HG03196 (cell line): ENCODE data around the gene COL13A1.

ENCODE experiments used
- ATAC-seq: cut with Tn5 transposase; IDR thresholded peaks from one replicate; pipeline ENCODE4 v1.9.1; 2021; ENCODE audit not compliant: unreplicated experiment

COL13A1 gene

GRCh38 chr10:69791812-69792211 is 9.9 kb upstream of the COL13A1 start:
- ATAC-seq = no peak

DNA sequence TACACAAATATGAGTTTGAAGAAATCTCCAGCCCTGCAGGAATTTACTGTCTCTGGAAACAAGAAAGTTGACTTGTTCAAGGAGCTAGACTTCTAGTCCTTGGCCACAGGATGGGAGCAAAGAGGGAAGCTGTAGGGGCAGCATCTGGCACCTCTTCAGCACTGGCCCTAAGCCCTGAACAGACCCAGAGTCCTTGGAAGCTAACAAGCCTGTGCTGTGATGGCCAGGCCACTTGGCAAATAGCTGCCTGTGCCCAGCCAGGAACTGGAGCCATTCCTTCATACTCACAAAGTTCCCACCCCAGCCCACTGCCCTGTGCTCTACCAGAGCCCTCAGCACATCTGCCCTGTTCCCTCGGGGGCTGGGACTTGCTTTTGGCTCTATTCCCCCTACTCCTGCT is 9.4 kb upstream of the COL13A1 start:
- no peak for ATAC-seq

DNA sequence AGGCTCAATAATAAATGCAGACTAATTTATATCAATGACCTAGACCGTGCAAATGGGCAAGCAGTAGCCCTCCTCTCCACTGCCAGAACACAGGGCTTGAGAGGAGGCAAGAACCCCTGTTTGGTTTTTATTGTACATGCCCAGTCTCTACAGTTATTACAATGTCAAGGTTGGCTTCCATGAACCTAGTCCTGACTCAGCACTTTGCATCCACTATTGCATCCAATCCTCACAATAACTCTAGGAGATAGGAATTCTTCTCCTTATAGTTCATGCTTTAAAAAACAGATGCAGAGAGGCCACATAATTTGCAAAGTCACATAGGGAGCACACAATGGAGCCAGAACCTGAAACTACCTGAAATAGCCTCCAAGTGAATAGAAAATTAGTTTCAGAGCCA is 7.0 kb upstream of the COL13A1 start:
- ATAC-seq = no peak

DNA sequence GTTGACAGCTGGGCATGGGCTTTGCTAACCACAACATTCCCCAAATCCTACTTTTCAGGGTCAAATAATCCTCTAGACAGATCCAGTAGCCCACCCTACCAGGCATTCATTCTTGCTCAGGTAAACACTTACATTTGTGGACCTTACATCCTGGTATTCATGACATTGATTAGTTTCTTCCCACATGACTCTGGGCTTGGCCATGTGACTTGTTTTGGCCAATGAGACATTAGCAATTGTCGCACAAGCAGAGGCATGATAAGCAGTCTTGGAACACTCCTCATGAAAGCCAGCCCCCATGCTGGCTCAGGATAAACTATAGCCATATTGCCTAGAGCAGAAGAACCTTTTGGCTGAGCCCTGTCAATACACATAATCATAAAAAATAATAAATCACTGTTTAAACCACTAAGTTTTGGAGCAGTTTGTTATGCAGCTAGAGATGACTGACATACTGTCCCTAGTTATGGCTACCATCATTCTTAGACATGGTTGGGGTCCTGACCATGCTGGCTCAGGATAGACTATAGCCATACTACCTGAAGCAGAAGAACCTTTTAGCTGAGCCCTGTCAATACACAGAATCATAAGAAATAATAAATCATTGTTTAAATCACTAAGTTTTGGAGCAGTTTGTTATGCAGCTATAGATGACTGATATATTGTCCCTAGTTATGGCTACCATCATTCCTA is 6.3 kb upstream of the COL13A1 start:
- ATAC-seq = no peak

- ATAC-seq = no peak
Measured at GRCh38 chr10:69797959-69798358, 3.7 kb upstream of the COL13A1 start.

- ATAC-seq = no peak
Measured at GRCh38 chr10:69800109-69800508, 1.6 kb upstream of the COL13A1 start.

DNA sequence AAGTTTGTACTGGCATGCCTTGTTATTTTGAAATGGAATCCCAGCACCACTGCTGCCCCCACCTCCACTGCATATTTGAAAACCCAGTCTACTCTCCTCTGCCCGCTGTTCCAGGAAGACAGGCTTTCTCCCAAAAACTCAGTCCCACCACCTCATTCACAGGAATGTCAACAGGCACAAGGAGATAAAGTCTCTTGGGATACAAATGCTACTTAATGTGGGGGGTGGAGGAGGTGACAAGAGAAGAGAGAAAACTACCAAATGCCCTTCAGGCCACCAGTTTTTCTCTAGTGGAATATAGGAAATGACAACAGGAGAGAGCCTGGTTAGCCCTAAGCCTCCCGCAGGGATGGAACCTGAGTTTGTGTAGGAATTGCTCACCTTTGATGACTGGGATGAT is 1.0 kb upstream of the COL13A1 start:
- ATAC-seq = no peak

- no peak for ATAC-seq
Measured at GRCh38 chr10:69801094-69801433, 642 bp upstream of the COL13A1 start.

GRCh38 chr10:69802424-69803161 is 887 bp downstream of the COL13A1 start:
- no peak for ATAC-seq

DNA sequence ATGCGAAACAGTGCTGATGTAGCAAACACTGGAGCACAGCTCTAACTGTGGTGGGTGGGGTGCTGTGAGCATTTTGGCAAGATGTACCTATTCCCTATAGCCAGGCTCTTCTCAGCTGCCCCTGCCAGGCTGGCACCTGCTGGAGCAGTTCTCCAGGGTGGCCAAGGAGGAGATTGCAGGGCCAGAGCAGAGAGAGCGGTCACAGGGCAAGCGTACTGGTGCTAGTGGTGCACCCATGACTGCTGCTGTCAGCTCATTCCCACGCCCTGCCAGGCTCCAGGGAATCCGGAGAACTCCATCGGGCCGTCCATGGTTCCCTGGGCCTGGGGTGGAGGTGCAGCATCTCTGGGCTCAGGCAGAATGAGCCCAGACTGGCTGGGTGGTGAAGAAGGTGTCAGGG is 2.1 kb downstream of the COL13A1 start:
- no peak for ATAC-seq

DNA sequence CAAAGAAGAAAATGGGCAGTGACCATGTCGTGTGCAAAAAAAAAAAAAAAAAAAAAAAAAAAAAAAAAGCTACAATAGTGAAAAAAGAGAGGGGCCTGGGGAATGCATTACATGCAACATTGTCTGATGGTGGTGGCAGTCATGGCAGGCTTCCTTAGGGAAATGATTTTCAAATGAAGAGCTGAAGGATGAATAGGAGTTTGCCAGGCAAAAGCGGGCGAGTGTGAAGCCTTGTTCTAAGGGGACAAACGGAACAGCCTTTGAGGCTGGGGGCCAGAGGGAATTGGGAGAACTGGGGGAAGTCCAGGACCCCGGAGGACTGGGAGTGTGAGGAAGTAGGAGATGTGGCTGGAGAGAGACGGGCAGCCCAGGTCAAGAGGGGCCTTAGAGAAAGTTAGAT is 3.1 kb downstream of the COL13A1 start:
- ATAC-seq = no peak

GRCh38 chr10:69807122-69807521 is 5.4 kb downstream of the COL13A1 start:
- no peak for ATAC-seq

DNA sequence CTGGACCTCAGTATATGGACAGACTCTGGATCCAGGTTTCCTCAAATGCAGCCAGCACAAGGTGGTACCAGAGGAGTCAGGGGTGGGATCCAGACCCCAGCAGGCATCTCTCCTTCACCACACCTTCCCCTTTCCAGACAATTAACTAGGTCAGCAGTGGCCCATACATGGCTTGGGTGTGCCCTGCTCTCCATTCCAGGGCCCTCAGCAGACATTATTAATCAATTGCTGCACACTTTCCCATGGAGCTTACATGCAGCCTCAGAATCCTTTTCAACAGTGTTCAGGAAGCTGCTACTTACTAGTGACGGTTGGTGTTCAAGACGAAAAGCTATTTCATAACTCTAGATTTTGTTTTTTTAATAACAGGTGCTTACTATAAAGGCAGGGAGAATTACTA is 6.0 kb downstream of the COL13A1 start:
- no peak for ATAC-seq

- no peak for ATAC-seq
Measured at GRCh38 chr10:69809318-69809717, 7.6 kb downstream of the COL13A1 start.

- ATAC-seq = no peak
Measured at GRCh38 chr10:69810097-69810496, 8.4 kb downstream of the COL13A1 start.

DNA sequence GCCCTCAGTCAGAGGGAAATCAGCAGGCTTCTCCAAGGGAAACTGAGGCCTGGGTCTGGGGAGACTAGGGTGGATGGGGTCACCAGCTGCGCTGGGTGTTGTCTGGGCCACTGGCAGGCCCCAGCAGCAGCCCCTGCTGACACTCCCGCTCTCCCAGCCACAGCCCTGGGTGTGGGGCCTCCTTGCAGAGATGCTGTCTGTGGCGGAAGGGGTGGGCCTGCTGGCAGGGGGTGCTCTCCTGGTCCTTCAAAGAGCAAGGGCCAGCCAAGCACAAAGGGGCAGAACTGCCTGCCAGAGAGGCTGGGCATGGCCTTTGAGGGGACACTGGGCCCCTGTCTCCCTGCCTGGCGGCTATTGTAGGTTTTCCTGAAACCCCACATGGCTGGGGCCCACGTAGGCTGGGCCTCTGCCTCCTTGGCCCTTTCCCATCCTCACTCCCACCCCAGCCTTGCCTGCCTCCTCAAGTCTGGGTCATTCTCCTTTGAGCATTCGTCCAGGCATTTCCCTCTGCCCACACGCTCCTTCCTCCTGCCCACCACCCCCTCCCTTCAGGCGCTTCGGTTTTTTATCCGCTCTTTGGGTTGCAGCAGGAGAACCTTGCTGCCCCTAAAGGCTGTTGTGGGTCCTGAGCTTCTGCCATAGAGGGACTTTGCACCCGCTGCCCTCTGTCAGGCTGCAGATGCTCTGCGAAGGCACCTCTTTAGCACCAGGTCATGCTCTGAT is 9.1 kb downstream of the COL13A1 start:
- ATAC-seq = no peak

DNA sequence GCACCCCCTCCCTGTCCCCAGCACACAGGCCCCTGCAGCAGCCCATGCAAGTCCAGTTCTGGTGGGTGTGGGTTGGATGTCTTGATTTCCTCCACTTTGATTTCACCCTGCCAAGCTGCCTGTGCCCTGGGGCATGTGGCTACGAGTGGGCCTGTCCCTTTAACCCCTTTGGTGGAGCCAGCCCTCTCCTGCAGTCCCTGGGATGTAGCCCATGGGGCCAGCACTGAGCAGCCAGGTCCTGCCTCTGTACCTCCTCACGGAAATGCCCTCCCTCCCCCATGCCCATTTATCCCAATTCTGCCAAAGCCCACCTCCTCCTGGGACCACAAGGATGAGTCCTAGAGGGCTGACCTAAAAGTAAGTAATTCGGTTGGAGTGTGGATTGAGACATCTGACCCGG is 11.9 kb downstream of the COL13A1 start:
- ATAC-seq = no peak

DNA sequence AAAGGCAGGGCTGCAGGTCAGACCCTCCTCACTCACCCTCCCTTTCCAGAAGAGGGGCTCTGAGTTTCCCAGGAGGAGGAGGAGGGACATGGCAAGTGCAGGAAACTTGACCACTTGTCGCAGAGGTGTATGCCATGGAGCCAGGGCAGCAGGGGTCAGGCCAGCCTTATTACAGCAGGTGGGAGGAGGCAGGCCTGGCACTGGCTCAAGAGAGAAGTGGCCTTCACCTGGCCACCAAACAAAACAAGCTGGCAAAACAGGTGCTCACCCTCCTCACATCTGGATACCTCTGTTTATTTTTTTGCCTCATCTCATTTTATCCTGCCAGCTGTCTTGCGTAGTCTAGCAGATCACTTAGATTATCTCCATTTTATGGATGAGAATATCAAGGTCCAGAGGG is 12.5 kb downstream of the COL13A1 start:
- no peak for ATAC-seq

- no peak for ATAC-seq
Measured at GRCh38 chr10:69815104-69815503, 13.4 kb downstream of the COL13A1 start.

DNA sequence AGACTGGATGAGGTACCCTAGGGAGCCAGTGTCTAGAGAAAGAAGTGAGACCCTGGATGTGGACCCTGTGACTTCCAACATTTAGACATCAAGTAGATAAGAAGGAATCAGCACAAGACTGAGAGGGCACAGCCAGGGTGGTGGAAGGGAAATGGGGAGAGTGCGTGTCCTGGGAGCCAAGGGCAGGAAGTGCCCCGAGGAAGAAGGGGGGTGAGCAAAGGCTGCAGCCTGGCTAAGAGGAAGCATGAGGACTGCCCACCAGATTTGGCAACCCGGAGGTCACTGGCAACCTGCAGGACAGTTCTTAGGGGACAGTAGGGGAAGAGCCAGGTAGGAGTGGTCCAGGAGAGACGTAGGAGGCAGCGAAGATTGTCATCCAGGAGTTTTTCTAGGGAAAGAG is 14.8 kb downstream of the COL13A1 start:
- ATAC-seq = no peak

DNA sequence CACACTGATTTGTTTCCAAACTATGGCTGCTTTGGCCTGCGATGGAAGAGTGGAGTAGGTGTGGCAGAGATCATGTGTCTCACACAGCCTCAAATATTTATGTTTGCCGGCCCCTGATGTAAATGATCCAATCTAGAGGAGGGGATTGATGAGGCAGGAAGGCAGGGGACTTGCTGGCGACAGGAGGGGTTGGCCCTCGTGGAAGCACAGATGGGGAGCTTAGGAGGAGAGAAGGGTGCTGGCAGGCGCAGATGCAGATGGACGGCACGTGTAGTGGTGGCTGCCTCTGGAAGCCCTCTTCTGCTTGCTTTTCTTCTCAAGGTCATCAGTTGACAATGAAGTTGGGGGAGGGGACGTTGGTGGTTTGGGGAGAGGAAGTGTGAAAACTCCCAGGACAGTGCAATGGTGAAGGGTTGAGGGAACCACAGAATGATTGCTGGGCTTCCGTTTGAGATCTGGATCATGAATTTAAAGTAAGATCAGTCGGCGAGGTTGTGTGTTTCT is 15.4 kb downstream of the COL13A1 start:
- ATAC-seq = no peak

DNA sequence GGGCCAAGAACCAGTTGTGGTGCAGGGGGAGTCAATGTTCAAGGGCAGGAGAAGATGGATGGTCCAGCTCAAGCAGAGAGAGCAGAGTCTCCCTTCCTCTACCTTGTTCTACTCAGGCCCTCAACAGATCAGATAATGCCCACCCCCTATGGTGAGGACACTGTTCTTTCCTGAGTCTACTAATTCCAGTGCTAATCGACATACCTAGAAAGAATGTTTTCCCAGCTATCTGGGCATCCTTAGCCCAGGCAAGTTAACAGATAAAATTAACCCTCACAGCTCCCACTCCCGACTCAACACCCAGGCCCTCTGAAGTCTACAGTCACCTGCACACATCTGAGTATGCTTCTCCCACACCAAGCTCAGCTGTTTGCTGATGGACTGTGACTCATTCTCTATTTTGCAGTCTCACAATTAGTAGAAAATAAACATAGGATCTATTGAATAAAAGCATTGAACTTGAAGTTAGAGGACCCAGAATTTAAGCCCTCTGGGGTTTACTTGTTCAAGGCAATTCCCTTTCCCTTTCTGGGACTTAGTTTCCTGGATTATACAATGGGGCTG is 17.1 kb downstream of the COL13A1 start:
- ATAC-seq = no peak
